Loucy (cell line): ENCODE data around the gene PPFIA1.
"Not testable (repeated sequence)": the region's sequence is repeated elsewhere in the genome, so short reads cannot be mapped to it uniquely, and the experiment has no call there.

ENCODE experiments used
- H2AFZ ChIP-seq: fragments of 200-600 bp; sonication (generic); 2 replicates; pipeline ENCODE4 v1.6.0; 2016; ENCODE audit warnings: antibody characterized with exemption, mild to moderate bottlenecking, low read length, moderate library complexity
- H3F3A ChIP-seq: fragments of 200-600 bp; 2 replicates; pipeline ENCODE4 v1.6.0; 2016; ENCODE audit warnings: antibody characterized with exemption, low read depth, mild to moderate bottlenecking
- H3K27me3 ChIP-seq: fragments of 200-600 bp; sonication (generic); 2 replicates; pipeline ENCODE4 v1.6.1; 2014; ENCODE audit warnings: low read length, mild to moderate bottlenecking; ENCODE audit not compliant: insufficient read depth, poor library complexity, severe bottlenecking
- H3K36me3 ChIP-seq: fragments of 200-600 bp; sonication (generic); 2 replicates; pipeline ENCODE4 v1.6.1; 2016; ENCODE audit warnings: low read length; ENCODE audit not compliant: insufficient read depth
- H3K4me1 ChIP-seq: fragments of 200-600 bp; sonication (generic); 2 replicates; pipeline ENCODE4 v1.5.1; 2014; ENCODE audit warnings: low read length, mild to moderate bottlenecking; ENCODE audit not compliant: insufficient read depth, poor library complexity, severe bottlenecking
- H3K4me2 ChIP-seq: fragments of 200-600 bp; sonication (generic); 2 replicates; pipeline ENCODE4 v1.6.0; 2014; ENCODE audit warnings: antibody characterized with exemption, low read length, low read depth, mild to moderate bottlenecking; ENCODE audit not compliant: poor library complexity, severe bottlenecking
- H3K4me3 ChIP-seq: fragments of 200-600 bp; sonication (generic); 2 replicates; pipeline ENCODE4 v1.5.1; 2014; ENCODE audit warnings: low read length, mild to moderate bottlenecking, mixed read lengths; ENCODE audit not compliant: poor library complexity, severe bottlenecking
- H3K79me2 ChIP-seq: fragments of 200-600 bp; sonication (generic); 2 replicates; pipeline ENCODE4 v1.6.1; 2014; ENCODE audit warnings: low read length; ENCODE audit not compliant: insufficient read depth
- H3K9ac ChIP-seq: fragments of 200-600 bp; sonication (generic); 2 replicates; pipeline ENCODE4 v1.6.0; 2014; ENCODE audit warnings: mild to moderate bottlenecking, low read depth, low read length, moderate library complexity; ENCODE audit not compliant: poor library complexity, severe bottlenecking
- H3K9me2 ChIP-seq: fragments of 200-600 bp; sonication (generic); replicated peaks from 2 replicates; pipeline ENCODE4 v1.6.1; 2016; ENCODE audit warnings: low read depth, low read length, mixed read lengths
- H3K9me3 ChIP-seq: fragments of 200-600 bp; sonication (generic); 2 replicates; pipeline ENCODE4 v1.6.1; 2014; ENCODE audit warnings: mild to moderate bottlenecking, antibody characterized with exemption, low read length, low read depth; ENCODE audit not compliant: insufficient read depth
- H4K20me1 ChIP-seq: fragments of 200-600 bp; sonication (generic); 2 replicates; pipeline ENCODE4 v1.6.0; 2014; ENCODE audit warnings: antibody characterized with exemption, low read length, mild to moderate bottlenecking; ENCODE audit not compliant: insufficient read depth, poor library complexity, severe bottlenecking
- EZH2phosphoT487 ChIP-seq: fragments of 200-600 bp; IDR thresholded peaks from 2 replicates; pipeline ENCODE4 v1.6.1; 2018; ENCODE audit warnings: antibody characterized with exemption, mild to moderate bottlenecking, moderate library complexity, borderline replicate concordance
- TF ChIP-seq, protein P1 (sequence below): fragments of 200-600 bp; sonication (generic); conservative IDR thresholded peaks from 2 replicates; pipeline ENCODE4 v1.5.1; 2014; ENCODE audit warnings: mild to moderate bottlenecking, antibody characterized with exemption, low read length

The PPFIA1 gene

DNA sequence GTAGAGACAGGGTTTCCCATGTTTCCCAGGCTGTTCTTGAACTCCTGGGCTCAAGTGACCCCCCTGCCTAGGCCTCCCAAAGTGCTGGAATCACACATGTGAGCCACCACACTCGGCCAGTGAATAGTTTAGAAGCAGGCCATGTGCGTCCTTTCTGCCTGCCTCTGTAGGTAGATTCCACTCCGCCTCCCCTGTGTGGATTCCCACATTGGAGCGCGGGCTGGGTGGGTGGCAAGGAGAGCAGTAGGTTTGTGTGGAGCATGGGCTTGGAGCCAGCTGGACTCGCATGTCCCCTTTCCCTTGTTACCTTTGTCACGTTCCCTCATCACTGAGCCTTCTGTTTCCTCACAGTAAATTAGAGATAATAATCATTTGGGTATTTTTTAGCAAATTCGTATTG lies 21.7 kb downstream of the PPFIA1 start:
- Histone ChIP-seq H3K36me3 (peaks cover 38% of the 10 kb centered on the region; the same call in 1 of the 2 replicates), H4K20me1 (peaks cover 22% of the 10 kb centered on the region)

DNA sequence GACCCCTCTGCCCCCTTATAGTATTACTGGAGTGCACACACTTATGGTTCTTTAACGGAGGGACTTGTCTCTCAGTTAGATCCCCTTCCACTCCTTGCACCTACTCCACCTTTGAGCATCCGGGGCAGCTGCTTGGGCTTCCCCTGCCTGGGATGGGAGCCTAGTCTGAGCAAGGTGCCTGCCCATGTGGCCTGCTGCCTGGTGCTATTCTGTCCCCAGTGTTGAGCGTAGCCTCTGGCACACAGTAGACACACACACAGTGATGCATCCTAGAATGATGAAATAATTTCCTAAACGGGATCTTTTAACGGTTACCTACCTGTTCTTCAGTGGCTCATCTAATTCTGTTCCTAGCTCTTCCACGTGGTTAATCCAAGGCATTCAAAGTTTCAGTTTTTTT lies 22.4 kb downstream of the PPFIA1 start:
- Histone ChIP-seq H3K4me1 (no peaks in the 10 kb centered on the region), H3K9me2 (no peaks in the 10 kb centered on the region), H3F3A (no peaks in the 10 kb centered on the region), H4K20me1 (peaks cover 24% of the 10 kb centered on the region), H2AFZ (no peak overlapping the region), H3K4me3 (no peak overlapping the region), H3K79me2 (peaks cover 31% of the 10 kb centered on the region), H3K9ac (no peak overlapping the region), H3K27me3 (no peaks in the 10 kb centered on the region), H3K4me2 (no peak overlapping the region), H3K9me3 (no peaks in the 10 kb centered on the region), H3K36me3 (peaks cover 37% of the 10 kb centered on the region; the same call in 1 of the 2 replicates)
- TF ChIP-seq, protein P1, sequence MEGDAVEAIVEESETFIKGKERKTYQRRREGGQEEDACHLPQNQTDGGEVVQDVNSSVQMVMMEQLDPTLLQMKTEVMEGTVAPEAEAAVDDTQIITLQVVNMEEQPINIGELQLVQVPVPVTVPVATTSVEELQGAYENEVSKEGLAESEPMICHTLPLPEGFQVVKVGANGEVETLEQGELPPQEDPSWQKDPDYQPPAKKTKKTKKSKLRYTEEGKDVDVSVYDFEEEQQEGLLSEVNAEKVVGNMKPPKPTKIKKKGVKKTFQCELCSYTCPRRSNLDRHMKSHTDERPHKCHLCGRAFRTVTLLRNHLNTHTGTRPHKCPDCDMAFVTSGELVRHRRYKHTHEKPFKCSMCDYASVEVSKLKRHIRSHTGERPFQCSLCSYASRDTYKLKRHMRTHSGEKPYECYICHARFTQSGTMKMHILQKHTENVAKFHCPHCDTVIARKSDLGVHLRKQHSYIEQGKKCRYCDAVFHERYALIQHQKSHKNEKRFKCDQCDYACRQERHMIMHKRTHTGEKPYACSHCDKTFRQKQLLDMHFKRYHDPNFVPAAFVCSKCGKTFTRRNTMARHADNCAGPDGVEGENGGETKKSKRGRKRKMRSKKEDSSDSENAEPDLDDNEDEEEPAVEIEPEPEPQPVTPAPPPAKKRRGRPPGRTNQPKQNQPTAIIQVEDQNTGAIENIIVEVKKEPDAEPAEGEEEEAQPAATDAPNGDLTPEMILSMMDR: no peak
- no peak for TF ChIP-seq EZH2phosphoT487

More for the DNA sequence above, 21.7 kb downstream of the PPFIA1 start:
- no peaks in the 10 kb centered on the region for H3K9me3 ChIP-seq
- no peaks in the 10 kb centered on the region for H3F3A ChIP-seq
- no peak overlapping the region for H3K9ac ChIP-seq
- H3K27me3 ChIP-seq: no peaks in the 10 kb centered on the region
- H3K4me3 ChIP-seq: no peak overlapping the region
- peaks cover 31% of the 10 kb centered on the region for H3K79me2 ChIP-seq
- no peaks in the 10 kb centered on the region for H3K4me1 ChIP-seq
- H2AFZ ChIP-seq: no peak overlapping the region
- TF ChIP-seq EZH2phosphoT487: no peak
- TF ChIP-seq, protein P1: no peak
- no peak overlapping the region for H3K4me2 ChIP-seq
- H3K9me2 ChIP-seq: no peaks in the 10 kb centered on the region

DNA sequence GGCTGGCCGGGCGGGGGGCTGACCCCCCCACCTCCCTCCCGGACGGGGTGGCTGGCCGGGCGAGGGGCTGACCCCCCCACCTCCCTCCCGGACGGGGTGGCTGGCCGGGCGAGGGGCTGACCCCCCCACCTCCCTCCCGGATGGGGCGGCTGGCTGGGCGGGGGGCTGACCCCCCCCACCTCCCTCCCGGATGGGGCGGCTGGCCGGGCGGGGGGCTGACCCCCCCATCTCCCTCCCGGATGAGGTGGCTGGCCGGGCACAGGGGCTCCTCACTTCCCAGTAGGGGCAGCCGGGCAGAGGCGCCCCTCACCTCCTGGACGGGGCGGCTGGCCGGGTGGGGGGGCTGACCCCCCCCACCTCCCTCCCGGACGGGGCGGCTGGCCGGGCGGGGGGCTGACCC lies 24.7 kb downstream of the PPFIA1 start:
- peaks cover 29% of the 10 kb centered on the region for H3K79me2 ChIP-seq
- H3K9me3 ChIP-seq, H2AFZ ChIP-seq, H3K4me3 ChIP-seq, H3K9me2 ChIP-seq, H3K27me3 ChIP-seq, H3K9ac ChIP-seq, H3K4me1 ChIP-seq, H3F3A ChIP-seq, H3K4me2 ChIP-seq: not testable (repeated sequence)
- H4K20me1 ChIP-seq: peaks cover 18% of the 10 kb centered on the region
- peaks cover 37% of the 10 kb centered on the region; the same call in 1 of the 2 replicates for H3K36me3 ChIP-seq

DNA sequence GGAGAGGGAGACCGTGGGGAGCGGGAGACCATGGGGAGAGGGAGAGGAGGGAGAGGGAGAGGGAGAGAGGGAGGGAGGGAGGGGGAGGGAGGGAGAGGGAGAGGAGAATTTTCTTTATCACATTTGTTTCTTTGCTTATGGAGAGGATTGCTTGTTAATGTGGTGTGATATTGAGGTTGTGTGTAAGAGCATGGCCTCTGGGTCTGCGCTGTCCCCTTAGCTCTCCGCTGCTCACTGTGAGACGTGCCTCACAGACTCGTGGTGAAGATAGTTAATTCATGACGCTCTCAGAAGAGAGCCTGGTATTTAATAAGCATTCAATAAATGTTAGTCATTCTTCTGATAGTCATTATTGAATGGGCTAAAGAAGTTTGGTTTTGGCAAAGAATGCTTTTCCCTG lies 26.2 kb downstream of the PPFIA1 start:
- Histone ChIP-seq H3K27me3 (no peaks in the 10 kb centered on the region), H3K9ac (no peak overlapping the region), H3K9me2 (no peaks in the 10 kb centered on the region), H3K4me2 (no peak overlapping the region), H3K4me1 (peaks cover 3% of the 10 kb centered on the region), H3F3A (no peaks in the 10 kb centered on the region), H4K20me1 (peaks cover 15% of the 10 kb centered on the region), H3K9me3 (no peaks in the 10 kb centered on the region), H3K4me3 (no peak overlapping the region), H3K36me3 (peaks cover 33% of the 10 kb centered on the region; the same call in 1 of the 2 replicates), H2AFZ (no peak overlapping the region), H3K79me2 (peaks cover 36% of the 10 kb centered on the region)
- TF ChIP-seq EZH2phosphoT487: no peak
- TF ChIP-seq, protein P1: no peak
